Measurements from ENCODE around the gene CABP2.

The CABP2 gene

GRCh38 chr11:67544616-67545242 lies 21.5 kb upstream of the CABP2 start:
- ATAC-seq = no peak
- Mint-ChIP-seq H3K4me3 (no peak overlapping the region), H3K9me3 (no peaks in the 10 kb centered on the region), H3K4me1 (no peaks in the 10 kb centered on the region), H3K27ac (no peak overlapping the region), H3K36me3 (no peaks in the 10 kb centered on the region)
- no peak for DNase-seq (ENCODE audit: low spot score in 2 of 2)

- no peaks in the 10 kb centered on the region for H3K4me1 Mint-ChIP-seq
- no peaks in the 10 kb centered on the region for H3K9me3 Mint-ChIP-seq
- DNase-seq (ENCODE audit: low spot score in 2 of 2) = no peak
- H3K36me3 Mint-ChIP-seq = no peaks in the 10 kb centered on the region
- ATAC-seq = no peak
- H3K27ac Mint-ChIP-seq = no peak overlapping the region
- no peak overlapping the region for H3K4me3 Mint-ChIP-seq
Measured at GRCh38 chr11:67543585-67543984, 20.3 kb upstream of the CABP2 start.

GRCh38 chr11:67542971-67543370 lies 19.7 kb upstream of the CABP2 start:
- Mint-ChIP-seq H3K27ac (no peak overlapping the region), H3K36me3 (no peaks in the 10 kb centered on the region), H3K4me3 (no peak overlapping the region), H3K9me3 (no peaks in the 10 kb centered on the region), H3K4me1 (no peaks in the 10 kb centered on the region)
- ATAC-seq = no peak
- DNase-seq (ENCODE audit: low spot score in 2 of 2) = no peak

GRCh38 chr11:67542169-67542568 lies 18.9 kb upstream of the CABP2 start:
- Mint-ChIP-seq H3K4me1 (no peaks in the 10 kb centered on the region), H3K27ac (no peak overlapping the region), H3K36me3 (no peaks in the 10 kb centered on the region), H3K4me3 (no peak overlapping the region), H3K9me3 (no peaks in the 10 kb centered on the region)
- ATAC-seq = no peak
- no peak for DNase-seq (ENCODE audit: low spot score in 2 of 2)

GRCh38 chr11:67541198-67541597 lies 18.0 kb upstream of the CABP2 start:
- H3K36me3 Mint-ChIP-seq = no peaks in the 10 kb centered on the region
- no peaks in the 10 kb centered on the region for H3K9me3 Mint-ChIP-seq
- H3K4me3 Mint-ChIP-seq = no peak overlapping the region
- no peaks in the 10 kb centered on the region for H3K4me1 Mint-ChIP-seq
- no peak overlapping the region for H3K27ac Mint-ChIP-seq
- ATAC-seq (no peak), DNase-seq (ENCODE audit: low spot score in 2 of 2) (no peak)

GRCh38 chr11:67539550-67539949 lies 16.3 kb upstream of the CABP2 start:
- peaks cover 1% of the 10 kb centered on the region for H3K9me3 Mint-ChIP-seq
- no peaks in the 10 kb centered on the region for H3K36me3 Mint-ChIP-seq
- ATAC-seq = no peak
- no peaks in the 10 kb centered on the region for H3K4me1 Mint-ChIP-seq
- H3K27ac Mint-ChIP-seq = no peak overlapping the region
- DNase-seq (ENCODE audit: low spot score in 2 of 2) = no peak
- H3K4me3 Mint-ChIP-seq = no peak overlapping the region

GRCh38 chr11:67538823-67539505 lies 15.7 kb upstream of the CABP2 start:
- no peak for DNase-seq (ENCODE audit: low spot score in 2 of 2)
- Mint-ChIP-seq H3K9me3 (peaks cover 4% of the 10 kb centered on the region), H3K4me1 (no peaks in the 10 kb centered on the region), H3K27ac (no peak overlapping the region), H3K36me3 (no peaks in the 10 kb centered on the region), H3K4me3 (no peak overlapping the region)
- no peak for ATAC-seq

GRCh38 chr11:67538306-67538705 lies 15.1 kb upstream of the CABP2 start:
- Mint-ChIP-seq H3K36me3 (no peaks in the 10 kb centered on the region), H3K4me1 (no peaks in the 10 kb centered on the region), H3K27ac (no peak overlapping the region), H3K4me3 (no peak overlapping the region), H3K9me3 (peaks cover 7% of the 10 kb centered on the region)
- ATAC-seq (no peak), DNase-seq (ENCODE audit: low spot score in 2 of 2) (no peak)

- Mint-ChIP-seq H3K4me1 (no peaks in the 10 kb centered on the region), H3K27ac (no peak overlapping the region), H3K4me3 (no peak overlapping the region), H3K36me3 (no peaks in the 10 kb centered on the region), H3K9me3 (peaks cover 7% of the 10 kb centered on the region)
- ATAC-seq (no peak), DNase-seq (ENCODE audit: low spot score in 2 of 2) (no peak)
Measured at GRCh38 chr11:67535561-67535960, 12.3 kb upstream of the CABP2 start.

- no peak for ATAC-seq
- H3K9me3 Mint-ChIP-seq = peaks cover 7% of the 10 kb centered on the region
Measured at GRCh38 chr11:67534070-67534679, 10.9 kb upstream of the CABP2 start.

GRCh38 chr11:67532889-67533288 lies 9.6 kb upstream of the CABP2 start:
- Mint-ChIP-seq H3K27ac (no peak overlapping the region), H3K4me1 (no peaks in the 10 kb centered on the region), H3K36me3 (no peaks in the 10 kb centered on the region), H3K4me3 (no peak overlapping the region), H3K9me3 (peaks cover 7% of the 10 kb centered on the region)
- DNase-seq (ENCODE audit: low spot score in 2 of 2) (no peak), ATAC-seq (no peak)

More at GRCh38 chr11:67534070-67534679, 10.9 kb upstream of the CABP2 start:
- no peaks in the 10 kb centered on the region for H3K36me3 Mint-ChIP-seq
- H3K4me3 Mint-ChIP-seq = no peak overlapping the region
- no peaks in the 10 kb centered on the region for H3K4me1 Mint-ChIP-seq
- no peak overlapping the region for H3K27ac Mint-ChIP-seq
- DNase-seq (ENCODE audit: low spot score in 2 of 2) = no peak

GRCh38 chr11:67530282-67530592 lies 7.0 kb upstream of the CABP2 start:
- DNase-seq (ENCODE audit: low spot score in 2 of 2) = no peak
- H3K27ac Mint-ChIP-seq = no peak overlapping the region

GRCh38 chr11:67528376-67528775 lies 5.1 kb upstream of the CABP2 start:
- ATAC-seq (no peak), DNase-seq (ENCODE audit: low spot score in 2 of 2) (no peak)
- Mint-ChIP-seq H3K4me3 (no peak overlapping the region), H3K27ac (no peak overlapping the region), H3K4me1 (no peaks in the 10 kb centered on the region), H3K36me3 (no peaks in the 10 kb centered on the region), H3K9me3 (no peaks in the 10 kb centered on the region)

More at GRCh38 chr11:67530282-67530592, 7.0 kb upstream of the CABP2 start:
- H3K4me1 Mint-ChIP-seq = no peaks in the 10 kb centered on the region
- no peak overlapping the region for H3K4me3 Mint-ChIP-seq
- no peak for ATAC-seq
- no peaks in the 10 kb centered on the region for H3K36me3 Mint-ChIP-seq
- peaks cover 7% of the 10 kb centered on the region for H3K9me3 Mint-ChIP-seq

GRCh38 chr11:67525275-67525976 lies 2.2 kb upstream of the CABP2 start:
- ATAC-seq = no peak
- no peak overlapping the region for H3K4me3 Mint-ChIP-seq
- no peaks in the 10 kb centered on the region for H3K9me3 Mint-ChIP-seq
- H3K27ac Mint-ChIP-seq = peak overlapping the region; percentile 57
- no peaks in the 10 kb centered on the region for H3K4me1 Mint-ChIP-seq
- H3K36me3 Mint-ChIP-seq = no peaks in the 10 kb centered on the region
- DNase-seq (ENCODE audit: low spot score in 2 of 2) = no peak

GRCh38 chr11:67524480-67524808 lies 1.2 kb upstream of the CABP2 start:
- DNase-seq (ENCODE audit: low spot score in 2 of 2) = no peak
- no peaks in the 10 kb centered on the region for H3K9me3 Mint-ChIP-seq
- no peaks in the 10 kb centered on the region for H3K4me1 Mint-ChIP-seq
- no peak for ATAC-seq
- peak overlapping the region; percentile 57 for H3K27ac Mint-ChIP-seq
- H3K36me3 Mint-ChIP-seq = no peaks in the 10 kb centered on the region
- H3K4me3 Mint-ChIP-seq = no peak overlapping the region
